BJ (cell line): ENCODE results near the gene FIBP. TPM values are rescaled to one million over a fixed set of nuclear protein-coding genes. Genes with fewer than 3 reads are reported as not detected.

ENCODE experiments used
- CTCF ChIA-PET: fragments of 350-600 bp; formaldehyde crosslinking; extraction: SDS; loops from one replicate; lab custom pipeline; 2021; ENCODE audit warnings: antibody characterized with exemption, inconsistent platforms; lab: Yijun Ruan, JAX
- POLR2A ChIA-PET: fragments of 300-600 bp; sonication (Branson Sonifier 250); formaldehyde crosslinking; extraction: SDS; loops from one replicate; lab custom pipeline; 2021; ENCODE audit warnings: antibody characterized with exemption; lab: Charles Lee
- DNase-seq: peaks from one replicate; pipeline ENCODE4 v3.0.0-alpha.2; 2011; ENCODE audit warnings: low read depth
- H3K27me3 ChIP-seq: 2 replicates; pipeline ENCODE4 v1.6.0; 2011; ENCODE audit warnings: low read length; ENCODE audit not compliant: control insufficient read depth, insufficient read depth
- H3K36me3 ChIP-seq: 2 replicates; pipeline ENCODE4 v1.5.1; 2011; ENCODE audit warnings: low read length; ENCODE audit not compliant: control insufficient read depth, insufficient read depth
- H3K4me3 ChIP-seq: 2 replicates; pipeline ENCODE4 v1.5.1; 2011; ENCODE audit warnings: low read depth, mild to moderate bottlenecking, control low read depth, low read length
- polyA plus RNA-seq: library from polyadenylated mRNA; depleted of rRNA; stranded (reverse); fragments of >200 nt; gene quantifications from 2 replicates; pipeline ENCODE4 v1.2.3, GENCODE V29; 2011
- TF ChIP-seq, protein P1 (sequence below): IDR thresholded peaks from 2 replicates; pipeline ENCODE4 v1.5.1; 2011; ENCODE audit warnings: low read depth, mild to moderate bottlenecking, control low read depth, inconsistent platforms, low read length, moderate library complexity; ENCODE audit not compliant: insufficient read depth

The FIBP gene
- polyA plus RNA-seq, 1 experiment, result 199 TPM

- Histone ChIP-seq H3K27me3 (no peaks in the 10 kb centered on the region), H3K4me3 (peak overlapping the region; percentile 91), H3K36me3 (peaks cover 38% of the 10 kb centered on the region)
- DNase-seq, result no peak
- ChIA-PET POLR2A (interaction anchor here (0.6 kb wide), 1 partner anchor 9 kb away, joined by 4 read pairs; no protein-coding TSS in a partner anchor), CTCF (interaction anchor here (0.8 to 1.3 kb wide), 2 partner anchors 15 to 27 kb away, joined by 3 read pairs; partner anchors contain the start of gene EFEMP2)
- TF ChIP-seq, protein P1, sequence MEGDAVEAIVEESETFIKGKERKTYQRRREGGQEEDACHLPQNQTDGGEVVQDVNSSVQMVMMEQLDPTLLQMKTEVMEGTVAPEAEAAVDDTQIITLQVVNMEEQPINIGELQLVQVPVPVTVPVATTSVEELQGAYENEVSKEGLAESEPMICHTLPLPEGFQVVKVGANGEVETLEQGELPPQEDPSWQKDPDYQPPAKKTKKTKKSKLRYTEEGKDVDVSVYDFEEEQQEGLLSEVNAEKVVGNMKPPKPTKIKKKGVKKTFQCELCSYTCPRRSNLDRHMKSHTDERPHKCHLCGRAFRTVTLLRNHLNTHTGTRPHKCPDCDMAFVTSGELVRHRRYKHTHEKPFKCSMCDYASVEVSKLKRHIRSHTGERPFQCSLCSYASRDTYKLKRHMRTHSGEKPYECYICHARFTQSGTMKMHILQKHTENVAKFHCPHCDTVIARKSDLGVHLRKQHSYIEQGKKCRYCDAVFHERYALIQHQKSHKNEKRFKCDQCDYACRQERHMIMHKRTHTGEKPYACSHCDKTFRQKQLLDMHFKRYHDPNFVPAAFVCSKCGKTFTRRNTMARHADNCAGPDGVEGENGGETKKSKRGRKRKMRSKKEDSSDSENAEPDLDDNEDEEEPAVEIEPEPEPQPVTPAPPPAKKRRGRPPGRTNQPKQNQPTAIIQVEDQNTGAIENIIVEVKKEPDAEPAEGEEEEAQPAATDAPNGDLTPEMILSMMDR, result no peak
Measured at GRCh38 chr11:65856689-65857499, 31.4 kb downstream of the FIBP start.

DNA sequence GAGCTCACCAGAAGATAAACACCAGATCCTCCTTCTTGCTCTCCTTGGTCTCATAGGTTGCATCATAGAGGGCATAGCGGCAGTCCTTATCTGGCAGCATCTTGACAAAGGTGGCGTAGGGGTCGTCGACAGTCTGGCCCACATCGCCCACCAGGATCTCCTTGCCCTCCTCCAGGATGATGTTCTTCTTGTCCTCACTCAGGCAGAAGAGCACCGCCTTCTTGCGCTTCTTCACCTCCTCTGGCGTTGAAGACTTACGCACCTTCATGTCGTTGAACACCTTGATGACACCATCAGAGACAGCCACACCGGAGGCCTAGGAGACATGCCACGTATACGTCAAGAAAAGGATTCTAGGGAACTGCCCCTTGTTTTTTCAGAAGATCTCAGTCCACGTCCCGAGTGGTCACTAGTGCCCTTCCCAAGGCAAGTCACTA, 32.3 kb downstream of the FIBP start:
- H3K4me3 ChIP-seq, result peak overlapping the region; percentile 91
- no peak for DNase-seq
- POLR2A ChIA-PET, result interaction anchor here (0.6 kb wide), 1 partner anchor 1520 kb away, joined by 5 read pairs; no protein-coding TSS in a partner anchor
- CTCF ChIA-PET, result no interaction called here
- no peaks in the 10 kb centered on the region for H3K27me3 ChIP-seq
- TF ChIP-seq, protein P1, result no peak
- H3K36me3 ChIP-seq, result peaks cover 46% of the 10 kb centered on the region

DNA sequence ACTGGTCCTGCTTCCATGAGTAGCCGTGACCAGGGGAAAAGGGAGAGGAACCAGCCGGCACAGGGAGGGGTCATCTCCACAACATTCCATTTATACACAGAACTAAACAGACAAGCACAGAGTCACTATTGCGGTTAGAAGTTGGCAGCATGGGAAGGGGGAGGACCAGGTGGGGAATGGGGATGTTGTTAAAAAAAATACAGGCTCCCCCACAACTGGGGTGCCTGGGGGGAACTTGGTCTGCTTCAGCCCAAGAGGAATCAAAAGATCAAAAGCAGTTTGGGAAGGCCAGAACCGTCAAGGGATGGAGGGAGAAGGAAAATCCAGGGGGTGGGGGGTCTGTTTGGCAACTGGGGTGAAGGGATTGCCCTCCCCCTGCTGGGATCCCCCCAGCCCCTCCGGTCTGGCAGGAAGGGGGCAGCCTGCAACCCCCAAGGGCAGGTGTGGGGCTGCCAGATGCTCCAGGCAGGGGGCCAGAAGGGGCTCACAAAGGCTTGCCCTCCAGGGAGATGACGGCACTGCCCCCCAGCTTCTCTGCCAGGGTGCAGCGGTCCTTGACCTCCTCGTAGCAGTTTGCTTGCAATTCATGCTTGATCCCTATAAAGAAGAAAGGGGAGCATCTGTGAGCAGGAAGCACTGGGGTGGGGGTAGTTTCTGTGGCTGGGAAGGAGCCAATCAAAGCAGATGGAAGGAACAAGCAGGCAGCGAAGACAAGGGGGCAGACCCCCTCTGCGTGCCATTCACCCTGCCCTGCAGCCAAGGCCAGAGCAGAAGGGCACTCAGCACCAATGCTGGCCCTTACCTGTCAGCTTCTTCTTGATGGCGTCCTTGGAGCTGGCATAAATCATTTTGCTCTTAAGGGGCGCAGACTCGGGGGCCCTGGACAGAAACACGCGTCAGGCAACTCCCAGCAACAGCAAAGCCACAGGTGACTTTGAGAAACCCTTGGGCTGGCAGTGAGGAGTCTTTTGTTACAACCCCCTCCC, 33.1 kb downstream of the FIBP start:
- ChIA-PET POLR2A (interaction anchor here (0.6 kb wide), 2 partner anchors 23 to 1521 kb away, joined by 4 to 5 read pairs; no protein-coding TSS in a partner anchor), CTCF (no interaction called here)
- Histone ChIP-seq H3K4me3 (no peak overlapping the region), H3K27me3 (no peaks in the 10 kb centered on the region), H3K36me3 (peaks cover 48% of the 10 kb centered on the region)
- no peak for DNase-seq
- TF ChIP-seq, protein P1, result no peak

DNA sequence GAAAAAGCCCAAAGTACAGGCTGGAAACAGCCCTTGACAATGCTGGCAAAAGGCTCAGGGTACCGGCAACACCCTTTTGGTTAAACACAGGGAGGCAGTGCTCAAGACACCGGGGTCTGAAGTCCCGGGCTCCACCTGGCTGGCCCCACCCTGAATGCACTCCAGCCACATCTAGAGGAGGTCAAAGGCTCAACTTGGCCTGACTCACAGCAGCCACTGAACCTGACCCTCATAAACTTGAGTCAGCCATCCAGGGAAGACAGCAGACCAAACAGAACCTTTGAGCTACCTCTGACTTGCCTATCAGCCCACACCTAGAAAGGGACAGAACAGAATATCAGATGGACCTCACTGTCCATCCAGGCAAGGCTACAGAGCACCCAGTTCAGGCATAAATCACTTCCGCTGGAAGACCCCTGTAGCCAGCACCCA, 34.1 kb downstream of the FIBP start:
- POLR2A ChIA-PET, result interaction anchor here (0.6 kb wide), 1 partner anchor 22 kb away, joined by 4 read pairs; no protein-coding TSS in a partner anchor
- Histone ChIP-seq H3K4me3 (no peak overlapping the region), H3K27me3 (no peaks in the 10 kb centered on the region), H3K36me3 (peaks cover 48% of the 10 kb centered on the region)
- CTCF ChIA-PET, result no interaction called here
- TF ChIP-seq, protein P1, result no peak
- no peak for DNase-seq
